HEK293T (cell line): ENCODE measurements around the gene ZNF813.
"Not testable (repeated sequence)": the region's sequence is repeated elsewhere in the genome, so short reads cannot be mapped to it uniquely, and the experiment has no call there.

ENCODE experiments used
- BHLHE40 ChIP-seq: fragments of 450-650 bp; IDR thresholded peaks from 2 replicates; pipeline ENCODE4 v1.6.1; 2016; ENCODE audit warnings: mild to moderate bottlenecking, moderate library complexity, borderline replicate concordance
- NFRKB ChIP-seq: fragments of 450-650 bp; IDR thresholded peaks from 2 replicates; pipeline ENCODE4 v1.6.1; 2016; ENCODE audit warnings: mild to moderate bottlenecking, moderate library complexity
- SP1 ChIP-seq: fragments of 450-650 bp; IDR thresholded peaks from 2 replicates; pipeline ENCODE4 v1.6.1; 2017
- TARDBP ChIP-seq: fragments of 450-650 bp; IDR thresholded peaks from 2 replicates; pipeline ENCODE4 v1.6.1; 2016

DNA sequence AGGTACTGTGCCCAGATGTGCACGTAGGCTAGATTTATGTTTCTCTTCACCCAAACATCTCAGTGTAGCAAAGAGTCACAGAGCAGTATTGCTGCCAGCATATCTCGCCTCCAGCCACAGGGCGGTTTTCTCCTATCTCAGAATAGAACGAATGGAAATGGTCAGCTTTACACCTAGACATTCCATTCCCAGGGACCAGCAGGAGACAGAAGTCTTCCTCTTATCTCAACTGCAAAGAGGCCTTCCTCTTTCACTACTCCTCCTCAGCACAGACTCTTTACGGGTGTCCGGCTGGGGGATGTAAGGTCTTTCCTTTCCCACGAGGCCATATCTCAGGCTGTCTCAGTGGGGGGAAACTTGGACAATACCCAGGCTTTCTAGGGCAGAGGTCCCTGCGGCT lies 1.1 kb downstream of the ZNF813 start:
- not testable (repeated sequence) for TF ChIP-seq TARDBP, BHLHE40, NFRKB, SP1
